GM06990 (cell line): ENCODE results near the gene LITAFD.
"Not testable (repeated sequence)": the region's sequence is repeated elsewhere in the genome, so short reads cannot be mapped to it uniquely, and the experiment has no call there.

Source experiments
- DNase-seq: peaks from one replicate; pipeline ENCODE4 v3.0.0-alpha.2; 2011; ENCODE audit not compliant: insufficient read length; ENCODE audit errors: extremely low read depth
- H3K27me3 ChIP-seq: replicated peaks from 2 replicates; pipeline ENCODE4 v1.6.0; 2011; ENCODE audit warnings: low read length; ENCODE audit not compliant: control insufficient read depth, insufficient read depth
- H3K36me3 ChIP-seq: 2 replicates; pipeline ENCODE4 v1.5.1; 2011; ENCODE audit warnings: low read length; ENCODE audit not compliant: control insufficient read depth, insufficient read depth
- H3K4me3 ChIP-seq: replicated peaks from 2 replicates; pipeline ENCODE4 v1.5.1; 2011; ENCODE audit warnings: low read depth, mild to moderate bottlenecking, control low read depth, low read length
- TF ChIP-seq, protein P1 (sequence below): IDR thresholded peaks from 2 replicates; pipeline ENCODE4 v1.5.1; 2011; ENCODE audit warnings: low read length, control low read depth, mild to moderate bottlenecking, inconsistent platforms; ENCODE audit not compliant: insufficient read depth, poor library complexity, severe bottlenecking

LITAFD gene

DNA sequence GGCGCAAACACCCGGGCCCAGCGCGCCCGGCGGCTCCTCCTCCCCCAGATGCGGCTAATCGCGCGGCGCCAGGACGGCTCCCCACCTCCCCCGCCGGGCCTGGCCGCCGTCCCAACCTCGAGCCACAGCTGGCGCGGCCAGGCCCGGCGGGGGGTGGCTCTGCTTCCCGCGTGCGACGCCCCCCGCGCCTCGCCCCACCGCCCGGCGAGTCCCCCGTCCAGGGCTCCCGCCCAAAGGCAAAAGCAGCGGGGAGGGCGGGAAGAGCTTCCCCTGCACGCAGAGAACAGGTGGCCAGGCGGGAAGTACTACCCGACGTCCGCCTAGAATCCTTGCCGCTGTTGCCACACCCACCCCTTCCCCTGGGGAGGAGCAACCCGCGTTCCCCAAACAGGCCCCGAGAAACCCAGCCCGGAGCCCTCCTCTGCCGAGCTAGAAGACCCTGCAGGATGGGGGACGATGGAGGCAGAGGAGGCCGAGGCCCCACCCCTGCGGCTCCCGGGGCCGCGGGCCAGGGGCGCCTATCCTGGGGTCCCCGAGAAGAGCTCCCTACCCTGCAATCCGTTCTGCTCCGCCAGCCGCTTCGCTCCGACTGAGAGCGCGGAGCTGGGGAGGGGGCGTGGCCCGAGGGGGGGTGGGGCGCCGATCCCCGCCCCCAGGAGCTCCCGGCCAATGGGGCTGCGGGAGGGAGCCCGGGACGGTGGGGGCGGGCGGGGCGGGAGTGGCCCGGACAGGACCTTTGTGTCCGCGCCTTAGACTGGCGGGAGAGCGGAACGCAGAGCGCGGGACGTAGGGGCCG is 13.5 kb upstream of the LITAFD start, which contains the start of gene CARHSP1:
TSS of gene CARHSP1 (minus strand) at position 591 of the 796 bp plus-strand sequence. CDS start 9,678 bp downstream, outside the sequence.
- peak; percentile 95 for DNase-seq
- TF ChIP-seq, protein P1, sequence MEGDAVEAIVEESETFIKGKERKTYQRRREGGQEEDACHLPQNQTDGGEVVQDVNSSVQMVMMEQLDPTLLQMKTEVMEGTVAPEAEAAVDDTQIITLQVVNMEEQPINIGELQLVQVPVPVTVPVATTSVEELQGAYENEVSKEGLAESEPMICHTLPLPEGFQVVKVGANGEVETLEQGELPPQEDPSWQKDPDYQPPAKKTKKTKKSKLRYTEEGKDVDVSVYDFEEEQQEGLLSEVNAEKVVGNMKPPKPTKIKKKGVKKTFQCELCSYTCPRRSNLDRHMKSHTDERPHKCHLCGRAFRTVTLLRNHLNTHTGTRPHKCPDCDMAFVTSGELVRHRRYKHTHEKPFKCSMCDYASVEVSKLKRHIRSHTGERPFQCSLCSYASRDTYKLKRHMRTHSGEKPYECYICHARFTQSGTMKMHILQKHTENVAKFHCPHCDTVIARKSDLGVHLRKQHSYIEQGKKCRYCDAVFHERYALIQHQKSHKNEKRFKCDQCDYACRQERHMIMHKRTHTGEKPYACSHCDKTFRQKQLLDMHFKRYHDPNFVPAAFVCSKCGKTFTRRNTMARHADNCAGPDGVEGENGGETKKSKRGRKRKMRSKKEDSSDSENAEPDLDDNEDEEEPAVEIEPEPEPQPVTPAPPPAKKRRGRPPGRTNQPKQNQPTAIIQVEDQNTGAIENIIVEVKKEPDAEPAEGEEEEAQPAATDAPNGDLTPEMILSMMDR = no peak
- H3K4me3 ChIP-seq = peak within 1 kb of the TSS; percentile 82
- H3K27me3 ChIP-seq = no peaks in the 10 kb centered on the region
- peaks cover 4% of the 10 kb centered on the region for H3K36me3 ChIP-seq

- Histone ChIP-seq H3K36me3 (peaks cover 2% of the 10 kb centered on the region; the same call in 1 of the 2 replicates), H3K27me3 (no peaks in the 10 kb centered on the region), H3K4me3 (peak overlapping the region; percentile 67)
- TF ChIP-seq, protein P1 = no peak
- no peak for DNase-seq
Measured at GRCh38 chr16:8869212-8869987, 12.8 kb upstream of the LITAFD start.

DNA sequence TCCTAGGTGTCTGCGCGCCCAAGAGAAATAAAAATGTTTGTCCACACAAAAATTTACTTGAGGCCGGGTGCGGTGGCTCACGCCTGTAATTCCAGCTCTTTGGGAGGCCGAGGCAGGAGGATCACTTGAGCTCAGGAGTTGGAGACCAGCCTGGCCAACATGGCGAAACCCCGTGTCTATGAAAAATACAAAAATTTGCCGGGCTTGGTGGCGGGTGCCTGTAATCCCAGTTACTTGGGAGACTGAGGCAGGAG is 12.2 kb upstream of the LITAFD start:
- not testable (repeated sequence) for H3K4me3 ChIP-seq, H3K27me3 ChIP-seq, DNase-seq, H3K36me3 ChIP-seq

GRCh38 chr16:8872071-8872470 is 10.1 kb upstream of the LITAFD start:
- H3K36me3 ChIP-seq = no peaks in the 10 kb centered on the region
- H3K27me3 ChIP-seq = no peaks in the 10 kb centered on the region
- no peak for DNase-seq
- TF ChIP-seq, protein P1 = no peak
- no peak overlapping the region for H3K4me3 ChIP-seq

GRCh38 chr16:8872967-8873865 is 8.9 kb upstream of the LITAFD start:
- H3K36me3 ChIP-seq = no peaks in the 10 kb centered on the region
- TF ChIP-seq, protein P1 = peak; percentile 12
- no peaks in the 10 kb centered on the region for H3K27me3 ChIP-seq
- H3K4me3 ChIP-seq = no peak overlapping the region
- no peak for DNase-seq

- H3K4me3 ChIP-seq, DNase-seq, H3K27me3 ChIP-seq, H3K36me3 ChIP-seq: not testable (repeated sequence)
Measured at GRCh38 chr16:8873866-8874195, 8.3 kb upstream of the LITAFD start.
